Endothelial cell of umbilical vein (primary cell): Measurements from ENCODE around the gene PAOX.

ENCODE experiments used
- CTCF ChIP-seq, 2 donors: IDR thresholded peaks; 1 replicate in 1 of 2; 2 replicates in 1 of 2; pipeline ENCODE4 v1.5.1; 2011; ENCODE audit warnings: low read length in 2 of 2, mild to moderate bottlenecking in 2 of 2, moderate library complexity in 2 of 2, control low read depth in 1 of 2, inconsistent platforms in 1 of 2, low read depth in 1 of 2; ENCODE audit not compliant: insufficient read depth in 1 of 2; ENCODE audit errors: extremely low read depth in 1 of 2
- GATA2 ChIP-seq: IDR thresholded peaks from 2 replicates; pipeline ENCODE4 v1.7.0; 2011; ENCODE audit warnings: low read depth, mild to moderate bottlenecking, moderate library complexity, mixed read lengths, low read length; ENCODE audit not compliant: insufficient read length, insufficient read depth
- JUN ChIP-seq: IDR thresholded peaks from 2 replicates; pipeline ENCODE4 v1.6.1; 2011; ENCODE audit warnings: borderline replicate concordance, low read depth; ENCODE audit not compliant: insufficient read length, insufficient read depth
- MAX ChIP-seq: IDR thresholded peaks from 2 replicates; pipeline ENCODE4 v1.6.1; 2011; ENCODE audit not compliant: insufficient read depth, insufficient read length
- MYC ChIP-seq: IDR thresholded peaks from one replicate; pipeline ENCODE4 v1.6.1; 2011; ENCODE audit warnings: mild to moderate bottlenecking, low read depth, low read length
- POLR2A ChIP-seq: IDR thresholded peaks from 2 replicates; pipeline ENCODE4 v1.6.1; 2012; ENCODE audit warnings: low read depth, mild to moderate bottlenecking, control low read depth, low read length
- POLR2AphosphoS5 ChIP-seq: IDR thresholded peaks from 2 replicates; pipeline ENCODE4 v1.6.1; 2012; ENCODE audit warnings: low read depth, mild to moderate bottlenecking, control low read depth, low read length, moderate library complexity; ENCODE audit not compliant: insufficient read depth

- no peak for TF ChIP-seq CTCF (IDR thresholded peaks at IDR 0.05; ENCODE audit: extremely low read depth in 1 of 2, insufficient read depth in 1 of 2, low read depth in 1 of 2, low read length in 2 of 2)
- no peak for TF ChIP-seq POLR2AphosphoS5
- TF ChIP-seq MAX, result no peak
- TF ChIP-seq POLR2A, result no peak
- no peak for TF ChIP-seq JUN
- TF ChIP-seq MYC, result no peak
- no peak for TF ChIP-seq GATA2
These were observed 12.3 kb upstream of the PAOX start for GRCh38 chr10:133366751-133367150.
